Chondrocyte (in vitro differentiated cells): ENCODE measurements around the gene DSC1. TPM values are rescaled to one million over a fixed set of nuclear protein-coding genes. Genes with fewer than 3 reads are reported as not detected.

Source experiments
- DNase-seq: peaks from one replicate; pipeline ENCODE4 v3.0.0; 2021; ENCODE audit warnings: mixed read lengths, low spot score
- H3K27ac Mint-ChIP-seq: one replicate; pipeline ENCODE4 v1.8.0; 2021; ENCODE audit warnings: mild to moderate bottlenecking, moderate library complexity, mixed read lengths; ENCODE audit not compliant: unreplicated experiment
- H3K27me3 Mint-ChIP-seq: 2 replicates; pipeline ENCODE4 v1.8.0; 2021; ENCODE audit warnings: low read depth, mixed read lengths
- H3K36me3 Mint-ChIP-seq: 2 replicates; pipeline ENCODE4 v1.8.0; 2021; ENCODE audit warnings: low read depth, mixed read lengths
- H3K4me1 Mint-ChIP-seq: 2 replicates; pipeline ENCODE4 v1.8.0; 2021; ENCODE audit warnings: low read depth, mild to moderate bottlenecking, mixed read lengths
- H3K4me3 Mint-ChIP-seq: one replicate; pipeline ENCODE4 v1.8.0; 2021; ENCODE audit warnings: mild to moderate bottlenecking, moderate library complexity, mixed read lengths; ENCODE audit not compliant: unreplicated experiment
- H3K9me3 Mint-ChIP-seq: 2 replicates; pipeline ENCODE4 v1.8.0; 2021; ENCODE audit warnings: low read depth, mixed read lengths
- CTCF ChIP-seq: fragments of 200-600 bp; sonication (generic); IDR thresholded peaks from 2 replicates; pipeline ENCODE4 v1.5.0; 2021; ENCODE audit warnings: antibody characterized with exemption, mild to moderate bottlenecking, moderate library complexity
- total RNA-seq: library from RNA; stranded (reverse); gene quantifications from 3 replicates; pipeline ENCODE4 v1.2.1, GENCODE V29; 2021

DSC1 gene
- total RNA-seq, 1 donor from 2014 or later: not detected

- Mint-ChIP-seq H3K27me3 (peaks cover 13% of the 10 kb centered on the region), H3K27ac (no peak overlapping the region)
Measured at GRCh38 chr18:31203096-31203793, 40.6 kb upstream of the DSC1 start.

GRCh38 chr18:31199190-31199769, 36.6 kb upstream of the DSC1 start:
- Mint-ChIP-seq H3K36me3 (no peaks in the 10 kb centered on the region), H3K27ac (no peak overlapping the region), H3K9me3 (no peaks in the 10 kb centered on the region), H3K4me1 (peaks cover 10% of the 10 kb centered on the region), H3K4me3 (no peak overlapping the region), H3K27me3 (peaks cover 7% of the 10 kb centered on the region)
- no peak for DNase-seq
- TF ChIP-seq CTCF: no peak

More at GRCh38 chr18:31203096-31203793, 40.6 kb upstream of the DSC1 start:
- peaks cover 9% of the 10 kb centered on the region for H3K4me1 Mint-ChIP-seq
- no peak for TF ChIP-seq CTCF
- no peaks in the 10 kb centered on the region for H3K36me3 Mint-ChIP-seq
- no peak for DNase-seq
- H3K4me3 Mint-ChIP-seq: no peak overlapping the region
- no peaks in the 10 kb centered on the region for H3K9me3 Mint-ChIP-seq

GRCh38 chr18:31197676-31198075, 35.0 kb upstream of the DSC1 start:
- no peak for DNase-seq
- Mint-ChIP-seq H3K4me3 (no peak overlapping the region), H3K27me3 (no peaks in the 10 kb centered on the region), H3K9me3 (no peaks in the 10 kb centered on the region), H3K4me1 (peaks cover 10% of the 10 kb centered on the region), H3K27ac (no peak overlapping the region), H3K36me3 (no peaks in the 10 kb centered on the region)
- no peak for TF ChIP-seq CTCF

- no peak for TF ChIP-seq CTCF
- H3K36me3 Mint-ChIP-seq: no peaks in the 10 kb centered on the region
- no peak for DNase-seq
- peaks cover 4% of the 10 kb centered on the region for H3K27me3 Mint-ChIP-seq
- no peaks in the 10 kb centered on the region for H3K9me3 Mint-ChIP-seq
- H3K4me3 Mint-ChIP-seq: no peak overlapping the region
- H3K27ac Mint-ChIP-seq: no peak overlapping the region
- peaks cover 10% of the 10 kb centered on the region for H3K4me1 Mint-ChIP-seq
Measured at GRCh38 chr18:31195063-31195462, 32.4 kb upstream of the DSC1 start.

GRCh38 chr18:31192086-31192776, 29.6 kb upstream of the DSC1 start:
- Mint-ChIP-seq H3K27me3 (peaks cover 6% of the 10 kb centered on the region), H3K4me3 (no peak overlapping the region), H3K36me3 (no peaks in the 10 kb centered on the region), H3K9me3 (no peaks in the 10 kb centered on the region), H3K27ac (no peak overlapping the region), H3K4me1 (peaks cover 10% of the 10 kb centered on the region)
- no peak for TF ChIP-seq CTCF
- DNase-seq: no peak
